ENCODE data around the gene ROR2. TPM values are rescaled to one million over a fixed set of nuclear protein-coding genes. Genes with fewer than 3 reads are reported as not detected.

Gene ROR2
- polyA plus RNA-seq, 3 donors, result 0.67 to 3.7 (median 2.8) TPM

GRCh38 chr9:91839926-91840465 is 110.0 kb downstream of the ROR2 start:
- WGBS, 3 donors, result 61 to 90% (median 68%) methylated on average over 14 of the region's 14 CpGs
- no peak overlapping the region for H3K27ac ChIP-seq (ENCODE audit: low read depth, low read length)

- H3K27ac ChIP-seq (ENCODE audit: low read depth, low read length), result no peak overlapping the region
- WGBS, 3 donors, result 47 to 53% (median 51%) methylated on average over 21 of the region's 21 CpGs
These were observed 111.9 kb downstream of the ROR2 start for GRCh38 chr9:91837981-91838731.

- WGBS, 3 donors, result 59 to 85% (median 72%) methylated on average over 7 of the region's 7 CpGs
- H3K27ac ChIP-seq (ENCODE audit: low read depth, low read length), result no peak overlapping the region
These were observed 113.5 kb downstream of the ROR2 start for GRCh38 chr9:91836515-91836914.

- WGBS, 3 donors, result 81 to 95% (median 86%) methylated on average over 7 of the region's 7 CpGs
These were observed 114.4 kb downstream of the ROR2 start for GRCh38 chr9:91835632-91836031.

DNA sequence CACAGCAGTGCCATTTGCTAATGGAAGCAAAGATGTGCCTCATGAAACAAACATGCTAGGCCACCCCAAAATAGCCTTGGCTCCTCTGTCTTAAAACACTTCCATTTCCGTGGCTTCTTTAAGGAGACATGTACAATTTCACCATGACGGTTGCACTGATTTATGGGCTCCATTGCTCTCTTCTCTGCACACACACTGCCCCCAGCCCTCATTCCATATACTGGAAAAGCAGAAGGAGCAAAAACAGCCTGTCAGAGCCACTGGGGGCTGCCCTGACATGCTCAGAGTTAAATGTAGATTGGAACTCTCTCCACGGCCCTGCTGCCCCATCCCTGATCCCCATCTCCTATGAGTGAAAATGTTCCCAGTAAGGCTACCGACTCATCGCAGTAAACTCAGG is 114.8 kb downstream of the ROR2 start:
- WGBS, 3 donors, result 71 to 88% (median 71%) methylated on average over 5 of the region's 5 CpGs
- H3K27ac ChIP-seq (ENCODE audit: low read depth, low read length), result no peak overlapping the region

More at GRCh38 chr9:91835632-91836031, 114.4 kb downstream of the ROR2 start:
- H3K27ac ChIP-seq (ENCODE audit: low read depth, low read length), result no peak overlapping the region

GRCh38 chr9:91834740-91835139 is 115.3 kb downstream of the ROR2 start:
- H3K27ac ChIP-seq (ENCODE audit: low read depth, low read length), result no peak overlapping the region
- WGBS, 3 donors, result 57 to 77% (median 68%) methylated on average over 3 of the region's 3 CpGs

DNA sequence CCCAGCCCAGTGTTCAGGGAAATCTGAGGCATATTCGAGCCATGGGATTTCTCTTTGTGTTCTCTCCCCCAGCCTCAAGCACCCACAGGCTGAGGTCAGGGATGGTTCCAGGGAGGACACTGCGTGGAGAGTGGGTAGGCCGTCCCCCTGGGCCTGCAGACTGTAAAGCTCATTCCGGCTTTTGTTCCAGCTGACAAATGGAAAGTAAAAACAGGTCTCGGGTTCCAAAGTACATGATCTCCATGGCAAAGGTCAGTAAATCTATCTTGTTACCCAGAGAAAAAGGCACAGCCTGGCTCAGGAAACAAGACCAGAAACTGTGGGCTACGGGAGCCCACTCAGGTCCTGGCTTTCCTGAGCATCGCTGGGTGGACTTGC is 116.2 kb downstream of the ROR2 start:
- H3K27ac ChIP-seq (ENCODE audit: low read depth, low read length), result no peak overlapping the region
- WGBS, 3 donors, result 58 to 80% (median 66%) methylated on average over 7 of the region's 7 CpGs

GRCh38 chr9:91833096-91833877 is 116.7 kb downstream of the ROR2 start:
- 85 to 93% (median 91%) methylated on average over 24 to 25 of the region's 25 CpGs for WGBS, 3 donors
- no peak overlapping the region for H3K27ac ChIP-seq (ENCODE audit: low read depth, low read length)

DNA sequence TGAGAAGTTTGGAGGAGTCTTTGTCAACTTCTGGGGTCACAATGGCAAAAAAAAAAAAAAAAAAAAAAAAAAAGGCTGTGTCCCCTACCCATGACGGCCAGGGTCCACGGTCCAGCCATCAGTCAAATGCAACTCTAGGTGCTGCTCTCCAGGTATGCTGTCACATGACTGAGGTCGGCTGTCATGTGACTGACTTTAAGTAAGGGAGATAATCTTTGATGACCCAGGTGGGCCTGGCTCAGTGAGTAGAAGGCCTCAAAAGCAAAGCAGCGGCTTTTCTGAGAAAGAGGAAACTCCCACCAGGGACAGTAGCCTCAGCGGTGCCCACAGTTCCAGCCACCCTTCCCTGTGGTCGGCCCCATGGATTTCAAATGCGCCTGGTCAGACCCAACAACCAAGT is 117.7 kb downstream of the ROR2 start:
- no peak overlapping the region for H3K27ac ChIP-seq (ENCODE audit: low read depth, low read length)
- 90 to 94% (median 91%) methylated on average over 7 of the region's 7 CpGs for WGBS, 3 donors

DNA sequence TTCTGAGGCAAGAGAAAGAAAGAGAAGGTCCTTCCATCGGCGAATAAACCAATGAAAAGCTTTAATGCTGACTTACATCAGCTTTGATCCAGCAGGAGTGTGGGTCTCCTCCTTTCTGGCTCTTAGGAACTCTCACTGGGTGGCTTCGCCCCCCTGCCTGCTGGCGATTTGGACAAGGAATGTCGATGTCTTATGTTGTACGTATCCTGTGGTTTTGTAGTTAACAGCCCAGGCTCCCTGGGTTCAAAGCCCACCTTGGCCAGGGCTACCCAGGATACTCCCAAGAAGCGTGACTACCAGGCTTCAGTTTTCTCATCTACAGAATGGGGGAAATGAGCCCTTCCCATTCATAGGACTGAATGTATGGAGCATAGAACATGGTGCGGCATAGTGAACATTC is 124.2 kb downstream of the ROR2 start:
- H3K27ac ChIP-seq (ENCODE audit: low read depth, low read length), result no peak overlapping the region
- WGBS, 3 donors, result 88 to 94% (median 92%) methylated on average over 8 of the region's 8 CpGs

DNA sequence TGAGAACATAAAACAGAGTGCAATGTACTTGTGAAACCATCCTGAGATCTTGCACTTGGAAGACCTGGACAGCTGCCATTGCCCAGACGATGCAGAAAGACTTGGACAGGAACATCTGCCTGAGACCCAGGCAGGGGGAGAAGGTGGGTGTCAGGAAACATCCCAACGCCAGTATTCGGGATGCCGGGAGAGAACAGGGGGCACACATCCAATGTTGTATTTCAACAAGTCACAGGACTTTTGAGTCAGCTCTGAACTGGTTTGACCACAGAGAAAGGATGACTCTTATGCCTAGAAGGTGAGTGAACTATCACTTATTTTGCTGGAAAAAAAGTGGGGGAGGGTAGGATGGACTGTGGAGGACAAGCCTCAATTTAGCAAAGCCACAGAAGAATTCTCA is 124.6 kb downstream of the ROR2 start:
- 52 to 78% (median 53%) methylated on average over 4 of the region's 4 CpGs for WGBS, 3 donors
- H3K27ac ChIP-seq (ENCODE audit: low read depth, low read length), result no peak overlapping the region

DNA sequence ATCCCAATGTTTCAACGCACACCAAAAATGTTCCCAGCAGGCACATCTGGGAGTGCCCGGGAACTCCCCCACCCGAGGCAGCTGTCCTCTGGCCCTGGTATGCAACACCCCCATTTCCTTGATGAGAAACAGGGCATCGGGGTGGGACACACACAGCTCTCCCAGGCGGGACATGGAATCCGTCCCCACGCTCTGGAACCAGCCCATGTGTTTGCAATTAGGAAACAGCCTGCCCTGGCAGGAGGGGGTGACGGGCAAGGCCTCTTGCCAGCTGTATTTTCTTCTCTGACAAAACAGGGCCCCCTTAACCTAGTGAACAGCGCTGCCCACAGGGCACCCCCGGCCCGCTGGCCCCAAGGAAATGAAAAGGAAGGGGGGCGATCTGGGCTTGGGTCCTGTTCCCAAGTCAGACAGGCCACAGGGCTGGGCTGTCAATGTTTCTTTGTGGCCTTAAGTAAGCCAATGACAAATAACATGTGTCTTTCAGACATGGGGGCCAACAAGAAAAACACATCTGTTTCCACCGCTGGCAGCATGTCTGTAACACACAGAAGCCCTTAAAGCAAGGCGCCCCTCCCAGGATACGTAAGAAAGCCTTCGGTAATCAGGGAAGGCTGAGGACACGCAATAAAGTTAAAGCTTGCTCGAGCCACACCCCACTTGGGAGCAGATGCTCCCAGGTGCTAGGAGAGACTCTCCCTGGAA is 125.3 kb downstream of the ROR2 start:
- WGBS, 3 donors, result 45 to 74% (median 62%) methylated on average over 18 of the region's 18 CpGs
- no peak overlapping the region for H3K27ac ChIP-seq (ENCODE audit: low read depth, low read length)

DNA sequence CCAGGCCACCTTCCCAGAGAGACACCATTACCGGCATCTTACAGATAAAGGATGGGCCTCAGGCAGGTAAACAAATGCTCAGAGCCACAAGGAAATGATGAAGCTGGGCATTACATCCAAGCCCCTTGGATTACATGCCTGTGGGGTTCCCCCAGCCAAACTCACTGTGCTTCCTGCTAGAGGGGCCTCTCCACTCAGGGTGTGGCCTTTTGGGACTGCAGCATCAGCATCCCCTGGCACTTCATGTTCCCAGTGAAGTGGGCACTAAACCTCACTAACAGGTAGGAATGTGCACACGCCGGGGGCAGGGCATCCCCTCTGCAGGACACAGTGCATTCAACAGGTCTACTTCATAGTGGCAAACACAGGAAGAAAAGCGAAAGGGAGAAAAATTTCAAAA is 125.9 kb downstream of the ROR2 start:
- no peak overlapping the region for H3K27ac ChIP-seq (ENCODE audit: low read depth, low read length)
- WGBS, 3 donors, result 71 to 92% (median 76%) methylated on average over 4 of the region's 4 CpGs

GRCh38 chr9:91820949-91821880 is 128.8 kb downstream of the ROR2 start:
- no peak overlapping the region for H3K27ac ChIP-seq (ENCODE audit: low read depth, low read length)
- WGBS, 3 donors, result 69 to 85% (median 82%) methylated on average over 11 of the region's 11 CpGs

- 76 to 85% (median 82%) methylated on average over 11 of the region's 11 CpGs for WGBS, 3 donors
- no peak overlapping the region for H3K27ac ChIP-seq (ENCODE audit: low read depth, low read length)
These were observed 129.8 kb downstream of the ROR2 start for GRCh38 chr9:91820126-91820750.

GRCh38 chr9:91818647-91819403 is 131.2 kb downstream of the ROR2 start:
- 90 to 97% (median 90%) methylated on average over 15 of the region's 15 CpGs for WGBS, 3 donors
- H3K27ac ChIP-seq (ENCODE audit: low read depth, low read length), result no peak overlapping the region

GRCh38 chr9:91818225-91818585 is 131.8 kb downstream of the ROR2 start:
- no peak overlapping the region for H3K27ac ChIP-seq (ENCODE audit: low read depth, low read length)
- 24 to 38% (median 30%) methylated on average over 3 of the region's 3 CpGs for WGBS, 3 donors

Data from adipose tissue (tissue), 3 donors.